HFF-Myc (cell line): ENCODE measurements around the gene ARG2.

ENCODE experiments used
- DNase-seq: peaks from one replicate; pipeline ENCODE4 v3.0.0-alpha.2; 2011; ENCODE audit warnings: low read depth; ENCODE audit errors: extremely low read depth
- H3K4me3 ChIP-seq: replicated peaks from 2 replicates; pipeline ENCODE4 v1.5.1; 2011; ENCODE audit warnings: low read depth, mild to moderate bottlenecking, control low read depth, low read length
- CTCF ChIP-seq: IDR thresholded peaks from 2 replicates; pipeline ENCODE4 v1.5.1; 2012; ENCODE audit warnings: mild to moderate bottlenecking, low read depth, low read length, control low read depth; ENCODE audit errors: missing control alignments

The ARG2 gene

DNA sequence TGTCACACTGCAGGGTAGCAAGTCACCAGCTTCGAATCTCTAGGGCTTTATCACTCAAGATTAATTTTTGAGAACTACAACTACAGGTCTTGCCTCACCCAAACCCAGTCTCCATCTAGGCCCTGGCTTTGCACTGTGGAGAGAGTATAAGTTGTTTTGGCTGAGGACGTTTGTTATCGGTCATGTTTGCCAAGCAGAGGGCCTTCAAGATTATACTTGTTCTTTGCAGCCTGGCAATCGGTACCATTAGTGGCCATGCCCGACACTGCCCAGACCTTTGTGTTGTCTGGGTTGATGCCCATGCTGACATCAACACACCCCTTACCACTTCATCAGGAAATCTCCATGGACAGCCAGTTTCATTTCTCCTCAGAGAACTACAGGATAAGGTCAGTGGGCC, 25.7 kb downstream of the ARG2 start:
- H3K4me3 ChIP-seq, result no peak overlapping the region
- no peak for DNase-seq
- no peak for TF ChIP-seq CTCF

- TF ChIP-seq CTCF, result no peak
- H3K4me3 ChIP-seq, result no peak overlapping the region
- DNase-seq, result no peak
Measured at GRCh38 chr14:67646131-67646530, 26.4 kb downstream of the ARG2 start.

GRCh38 chr14:67650151-67650550, 30.4 kb downstream of the ARG2 start:
- no peak for TF ChIP-seq CTCF
- no peak for DNase-seq
- no peak overlapping the region for H3K4me3 ChIP-seq

- no peak for DNase-seq
- H3K4me3 ChIP-seq, result no peak overlapping the region
- no peak for TF ChIP-seq CTCF
Measured at GRCh38 chr14:67650694-67651093, 31.0 kb downstream of the ARG2 start.

DNA sequence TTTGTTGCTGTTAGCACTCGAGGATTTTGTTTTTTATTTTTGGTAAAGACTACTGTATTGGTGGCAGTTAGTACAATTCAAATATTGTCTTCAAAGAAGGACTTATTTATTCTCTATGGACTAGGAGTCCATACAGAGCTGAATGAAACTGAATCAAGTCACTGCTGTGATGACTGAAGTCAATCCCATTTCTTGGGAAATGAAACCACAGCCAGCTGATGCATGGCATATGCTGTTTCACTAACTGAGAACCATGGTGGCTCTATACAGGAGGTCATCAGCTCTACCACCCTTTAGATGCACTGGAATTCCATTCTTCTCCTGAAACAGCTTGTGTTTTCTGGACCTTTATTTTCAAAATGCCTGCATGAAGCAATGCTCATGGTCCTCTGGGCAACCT, 32.5 kb downstream of the ARG2 start:
- no peak for DNase-seq
- no peak for TF ChIP-seq CTCF
- H3K4me3 ChIP-seq, result no peak overlapping the region

DNA sequence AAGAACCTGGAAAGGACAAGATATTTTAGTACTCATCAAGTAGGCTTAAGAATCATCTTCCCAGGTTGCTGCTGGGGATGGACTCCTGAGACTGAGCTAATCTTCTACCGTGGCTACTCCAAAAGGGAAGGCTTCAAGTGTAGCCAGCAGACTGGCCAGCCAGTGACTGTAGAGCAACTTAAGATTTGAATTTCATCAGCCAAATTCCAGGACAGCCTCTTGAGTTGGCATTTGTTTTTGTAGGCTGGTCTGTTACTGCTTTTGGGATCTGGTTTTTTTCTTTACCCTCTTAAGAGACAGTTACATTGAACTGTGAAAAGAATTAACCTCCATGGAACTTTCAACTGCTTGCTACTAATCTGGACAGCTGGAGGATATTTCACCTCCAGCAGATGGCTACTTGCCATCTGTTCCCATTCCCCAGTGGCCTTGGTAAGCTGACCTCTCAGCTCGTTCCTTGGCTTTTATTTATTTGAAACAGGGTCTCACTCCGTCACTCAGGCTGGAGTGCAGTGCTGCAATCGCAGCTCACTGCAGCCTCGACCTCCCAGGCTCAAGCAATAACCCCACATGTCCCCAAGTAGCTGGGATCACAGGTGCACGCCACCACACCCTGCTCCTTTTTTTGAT, 34.0 kb downstream of the ARG2 start:
- TF ChIP-seq CTCF, result no peak
- no peak for DNase-seq
- no peak overlapping the region for H3K4me3 ChIP-seq

DNA sequence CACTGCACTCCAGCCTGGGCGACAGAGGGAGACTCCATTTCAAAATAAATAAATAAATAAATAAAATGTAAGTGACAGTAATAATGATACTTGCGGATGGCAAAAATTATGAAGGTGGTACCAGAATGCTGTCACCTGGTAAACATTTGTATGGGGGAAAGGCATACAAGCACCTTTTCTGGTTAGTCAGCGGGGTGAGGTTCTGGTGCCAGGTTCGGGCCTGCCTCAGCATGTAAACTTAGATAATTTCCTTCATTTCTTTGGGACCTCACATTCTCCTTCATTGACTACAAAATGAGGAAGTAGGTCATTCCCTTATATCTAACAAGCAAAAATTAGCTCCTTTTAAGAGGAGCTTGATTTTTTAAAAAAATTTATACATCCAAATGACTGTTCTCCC, 43.9 kb downstream of the ARG2 start:
- no peak overlapping the region for H3K4me3 ChIP-seq
- no peak for TF ChIP-seq CTCF
- no peak for DNase-seq
